Cortex of kidney (tissue), 1 donor: ENCODE measurements around the gene ZFC3H1.
"Not testable (repeated sequence)": the region's sequence is repeated elsewhere in the genome, so short reads cannot be mapped to it uniquely, and the experiment has no call there.

Experiments used
- DNase-seq: peaks from one replicate; lab custom pipeline; 2025; lab: John Stamatoyannopoulos, UW

The ZFC3H1 gene, protein sequence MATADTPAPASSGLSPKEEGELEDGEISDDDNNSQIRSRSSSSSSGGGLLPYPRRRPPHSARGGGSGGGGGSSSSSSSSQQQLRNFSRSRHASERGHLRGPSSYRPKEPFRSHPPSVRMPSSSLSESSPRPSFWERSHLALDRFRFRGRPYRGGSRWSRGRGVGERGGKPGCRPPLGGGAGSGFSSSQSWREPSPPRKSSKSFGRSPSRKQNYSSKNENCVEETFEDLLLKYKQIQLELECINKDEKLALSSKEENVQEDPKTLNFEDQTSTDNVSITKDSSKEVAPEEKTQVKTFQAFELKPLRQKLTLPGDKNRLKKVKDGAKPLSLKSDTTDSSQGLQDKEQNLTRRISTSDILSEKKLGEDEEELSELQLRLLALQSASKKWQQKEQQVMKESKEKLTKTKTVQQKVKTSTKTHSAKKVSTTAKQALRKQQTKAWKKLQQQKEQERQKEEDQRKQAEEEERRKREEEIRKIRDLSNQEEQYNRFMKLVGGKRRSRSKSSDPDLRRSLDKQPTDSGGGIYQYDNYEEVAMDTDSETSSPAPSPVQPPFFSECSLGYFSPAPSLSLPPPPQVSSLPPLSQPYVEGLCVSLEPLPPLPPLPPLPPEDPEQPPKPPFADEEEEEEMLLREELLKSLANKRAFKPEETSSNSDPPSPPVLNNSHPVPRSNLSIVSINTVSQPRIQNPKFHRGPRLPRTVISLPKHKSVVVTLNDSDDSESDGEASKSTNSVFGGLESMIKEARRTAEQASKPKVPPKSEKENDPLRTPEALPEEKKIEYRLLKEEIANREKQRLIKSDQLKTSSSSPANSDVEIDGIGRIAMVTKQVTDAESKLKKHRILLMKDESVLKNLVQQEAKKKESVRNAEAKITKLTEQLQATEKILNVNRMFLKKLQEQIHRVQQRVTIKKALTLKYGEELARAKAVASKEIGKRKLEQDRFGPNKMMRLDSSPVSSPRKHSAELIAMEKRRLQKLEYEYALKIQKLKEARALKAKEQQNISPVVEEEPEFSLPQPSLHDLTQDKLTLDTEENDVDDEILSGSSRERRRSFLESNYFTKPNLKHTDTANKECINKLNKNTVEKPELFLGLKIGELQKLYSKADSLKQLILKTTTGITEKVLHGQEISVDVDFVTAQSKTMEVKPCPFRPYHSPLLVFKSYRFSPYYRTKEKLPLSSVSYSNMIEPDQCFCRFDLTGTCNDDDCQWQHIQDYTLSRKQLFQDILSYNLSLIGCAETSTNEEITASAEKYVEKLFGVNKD (N-terminal part only)

DNA sequence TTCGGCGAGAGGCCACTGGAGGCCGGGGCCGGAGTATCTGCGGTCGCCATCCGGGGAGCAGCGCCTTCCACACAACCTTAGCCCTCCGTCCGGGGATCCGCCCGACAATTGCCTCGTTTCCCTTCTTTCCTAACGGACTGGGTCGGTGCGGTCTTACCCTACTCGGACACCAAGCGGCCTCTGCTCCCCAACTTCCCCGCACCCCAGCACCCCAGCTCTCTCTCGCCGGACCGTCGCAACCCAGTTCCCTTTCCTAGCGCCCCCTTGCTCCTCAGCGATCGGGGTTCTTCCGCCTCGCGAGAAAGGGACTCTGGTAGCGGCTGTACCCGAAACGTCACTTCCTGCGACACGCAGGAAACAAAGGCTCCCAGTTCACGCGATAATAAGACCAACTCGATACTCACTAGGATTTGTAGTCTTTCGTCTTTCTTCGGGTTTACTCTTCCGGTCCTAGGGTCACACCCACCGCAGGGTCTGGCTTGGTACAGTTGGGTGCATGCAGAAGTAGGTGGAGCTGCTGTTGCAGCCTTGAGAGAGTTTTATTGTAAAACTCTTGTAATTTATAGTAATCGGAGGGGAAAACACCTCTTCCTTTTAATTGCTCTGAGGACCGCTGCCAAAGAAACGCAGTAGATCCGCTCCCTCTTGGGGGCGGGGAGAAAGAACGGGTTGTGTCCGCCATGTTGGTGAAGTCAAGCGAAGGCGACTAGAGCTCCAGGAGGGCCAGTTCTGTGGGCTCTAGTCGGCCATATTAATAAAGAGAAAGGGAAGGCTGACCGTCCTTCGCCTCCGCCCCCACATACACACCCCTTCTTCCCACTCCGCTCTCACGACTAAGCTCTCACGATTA is at the start of gene ZFC3H1, which contains the start of gene THAP2:
TSS of gene ZFC3H1 (minus strand) at position 288 of the 850 bp plus-strand sequence. CDS start at position 50, 238 bp downstream.
TSS of gene THAP2 (plus strand) at position 741 of the 850 bp plus-strand sequence. CDS start 209 bp downstream, outside the sequence.
- DNase-seq, result no peak

DNA sequence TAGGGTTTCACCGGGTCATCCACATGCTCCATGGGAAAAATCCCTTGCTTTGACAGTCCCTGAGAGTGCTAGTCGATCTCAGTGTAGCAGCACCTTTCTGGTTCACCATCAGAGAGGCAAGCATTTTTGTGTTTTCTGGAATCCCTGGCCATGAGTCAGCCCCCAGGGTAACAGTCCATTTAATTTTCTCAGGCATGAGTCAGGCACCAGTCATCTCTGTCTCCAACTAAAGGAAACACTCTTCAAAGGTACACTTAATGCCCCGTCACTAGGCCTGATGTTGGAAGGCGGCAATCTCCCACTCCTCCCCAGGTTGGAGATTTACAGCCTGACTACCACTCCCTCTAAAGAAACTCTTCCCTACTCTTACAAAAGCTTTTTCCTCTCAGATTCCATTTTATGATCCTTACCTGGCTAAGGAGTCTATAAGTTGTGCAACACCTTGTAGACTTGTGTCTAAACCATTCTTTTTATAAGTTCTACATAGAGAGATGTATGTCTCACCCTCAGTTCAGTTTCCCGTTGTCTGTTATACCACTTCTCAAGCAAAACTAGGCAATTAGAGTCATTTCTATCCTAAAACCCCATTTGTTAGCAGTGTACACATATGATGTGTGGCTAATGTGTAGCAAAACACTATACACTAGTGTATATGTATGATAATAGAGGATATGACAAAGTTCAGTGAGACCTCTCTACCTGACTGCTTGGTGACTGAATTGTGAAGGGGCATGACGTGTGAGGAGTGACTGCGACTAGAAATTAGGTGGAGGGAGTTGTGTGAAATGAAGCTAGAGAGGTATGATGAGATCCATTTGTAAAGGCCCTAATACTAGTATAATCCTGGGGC is 46.9 kb upstream of the ZFC3H1 start:
- no peak for DNase-seq

DNA sequence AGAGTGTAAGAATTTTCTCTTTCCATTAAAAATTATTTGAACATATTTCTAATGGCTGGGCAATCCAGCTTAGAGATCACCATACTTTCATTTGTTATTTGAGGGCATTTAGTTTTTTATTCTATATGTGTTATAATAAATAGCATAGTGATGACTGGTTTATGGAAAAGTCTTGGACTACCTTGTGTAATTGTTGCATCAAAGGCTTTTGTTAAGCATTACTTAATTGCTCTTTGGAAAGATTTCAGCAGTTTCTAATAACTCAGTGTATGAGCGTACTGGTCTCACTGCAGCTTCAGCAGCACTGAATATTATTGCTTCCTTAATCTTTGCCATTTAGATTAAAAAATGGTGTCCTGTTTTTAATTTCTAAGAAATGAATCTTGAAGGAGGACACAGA is 45.0 kb upstream of the ZFC3H1 start:
- no peak for DNase-seq

DNA sequence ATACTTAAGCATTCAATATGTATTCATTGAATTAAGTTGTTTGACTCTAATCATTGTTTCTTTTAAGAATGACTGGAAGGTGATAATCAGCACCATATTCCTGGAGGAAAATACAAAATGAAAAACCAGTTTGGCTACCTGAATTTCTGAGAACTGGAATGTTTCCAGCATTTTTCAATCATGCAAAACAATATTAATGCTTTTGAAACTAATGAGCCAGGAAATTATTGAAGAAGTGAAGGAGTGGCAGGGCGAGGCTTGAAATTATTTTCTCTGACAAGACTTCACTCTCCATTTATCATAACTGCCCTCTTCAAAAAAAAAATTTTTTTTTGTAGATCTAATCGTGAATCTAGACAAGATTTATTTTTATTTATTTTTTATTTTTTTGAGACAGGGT is 41.3 kb upstream of the ZFC3H1 start:
- no peak for DNase-seq

DNA sequence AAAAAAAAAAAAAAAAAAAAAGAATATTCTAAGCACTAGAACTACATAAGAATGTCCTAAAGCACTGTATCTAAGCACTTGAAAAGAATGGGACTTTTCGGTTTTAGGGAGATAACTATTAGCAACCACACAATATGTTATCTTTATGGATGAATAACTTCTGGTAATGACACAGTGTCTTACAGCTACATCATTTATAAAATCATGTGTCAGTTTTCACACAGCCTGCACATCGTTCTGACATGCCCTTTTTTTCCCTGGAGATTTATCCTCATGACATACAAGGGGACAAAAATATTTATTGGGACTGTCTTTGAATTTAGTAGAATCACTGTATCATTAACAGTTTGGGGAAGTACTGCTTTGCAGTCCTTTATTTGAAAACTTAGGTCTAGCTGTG is 39.6 kb upstream of the ZFC3H1 start:
- no peak for DNase-seq

DNA sequence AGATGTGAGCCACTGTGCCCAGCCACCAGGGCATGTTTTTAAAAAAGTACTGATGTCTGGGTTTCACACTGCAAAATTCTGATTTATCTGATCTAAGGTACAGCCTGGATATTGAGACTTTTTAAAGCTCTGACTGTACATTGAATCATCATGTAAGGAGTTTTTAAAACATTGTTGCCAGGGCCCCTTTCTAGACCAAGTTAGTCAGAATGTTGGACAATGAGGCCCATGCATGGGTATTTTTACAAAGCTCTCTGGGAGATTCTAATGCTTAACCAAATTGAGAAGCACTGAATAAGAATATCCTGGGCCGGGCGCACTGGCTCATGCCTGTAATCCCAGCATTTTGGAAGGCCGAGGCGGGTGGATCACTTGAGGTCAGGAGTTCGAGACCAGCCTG is 38.9 kb upstream of the ZFC3H1 start:
- no peak for DNase-seq

DNA sequence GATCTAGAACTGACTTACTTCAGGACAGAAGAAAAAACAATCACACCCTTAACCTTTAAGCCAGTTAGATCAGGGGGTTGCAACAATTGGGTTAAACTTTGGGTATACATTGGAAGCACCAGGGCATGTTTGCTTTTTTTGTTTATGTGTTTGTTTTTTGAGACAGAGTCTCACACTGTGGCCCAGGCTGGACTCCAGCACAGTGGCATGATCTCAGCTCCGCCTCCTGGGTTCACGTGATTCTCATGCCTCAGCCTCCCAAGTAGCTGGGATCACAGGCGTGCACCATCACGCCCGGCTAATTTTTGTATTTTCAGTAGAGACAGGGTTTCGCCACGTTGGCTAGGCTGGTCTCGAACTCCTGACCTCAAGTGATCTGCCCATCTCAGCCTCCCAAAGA is 38.5 kb upstream of the ZFC3H1 start:
- not testable (repeated sequence) for DNase-seq

DNA sequence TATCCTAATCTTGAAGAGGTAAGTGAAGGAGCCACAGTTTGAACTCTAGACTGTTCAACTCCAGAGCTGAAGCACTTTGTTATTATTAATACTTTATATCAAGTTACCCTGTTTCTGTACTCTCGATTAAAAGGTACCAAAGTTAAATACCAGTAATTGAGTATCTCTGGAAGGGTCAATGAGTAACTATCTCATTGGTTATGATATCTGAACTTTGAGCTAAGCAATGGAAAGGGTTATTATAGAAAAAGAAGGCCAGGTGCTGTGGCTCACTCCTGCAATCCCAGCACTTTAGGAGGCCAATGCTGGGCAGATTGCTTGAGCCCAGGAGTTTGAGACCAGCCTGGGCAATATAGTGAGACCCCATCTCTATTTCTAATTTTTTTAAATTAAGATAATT is 32.1 kb upstream of the ZFC3H1 start:
- DNase-seq, result no peak

DNA sequence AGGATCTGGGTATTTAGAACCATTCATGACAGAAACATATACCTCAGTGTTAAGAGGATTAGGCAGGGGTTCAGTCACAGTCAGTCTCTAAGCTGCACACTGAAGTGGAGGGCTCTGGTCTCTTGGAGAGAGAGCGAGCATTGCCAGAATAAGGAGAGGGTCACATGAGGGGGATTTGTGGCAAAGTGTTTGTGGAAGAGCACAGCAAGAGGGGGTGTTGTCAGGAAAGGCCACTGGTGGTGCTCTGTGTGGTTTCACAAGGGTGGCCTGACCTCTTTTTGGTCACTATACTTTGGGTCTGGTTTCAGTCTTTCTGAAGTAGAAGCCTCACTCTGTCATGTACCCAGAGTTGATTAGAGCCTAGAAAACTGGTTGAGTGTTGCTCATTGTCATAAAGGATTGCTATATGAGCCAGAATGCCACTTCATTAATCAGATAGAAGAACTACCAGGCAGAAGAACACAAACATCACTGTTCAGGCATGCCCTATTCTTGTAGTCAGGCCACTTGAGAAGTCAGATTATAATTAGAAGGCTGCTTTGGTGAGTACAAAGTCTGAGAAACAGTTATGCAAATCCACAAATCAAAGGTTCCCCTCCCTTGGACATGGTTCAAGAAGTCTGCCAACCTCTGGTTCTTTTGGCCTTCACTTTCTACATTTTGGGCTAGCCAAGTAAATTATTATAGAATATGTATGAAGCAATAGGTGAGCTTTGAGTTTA is 30.6 kb upstream of the ZFC3H1 start:
- no peak for DNase-seq

DNA sequence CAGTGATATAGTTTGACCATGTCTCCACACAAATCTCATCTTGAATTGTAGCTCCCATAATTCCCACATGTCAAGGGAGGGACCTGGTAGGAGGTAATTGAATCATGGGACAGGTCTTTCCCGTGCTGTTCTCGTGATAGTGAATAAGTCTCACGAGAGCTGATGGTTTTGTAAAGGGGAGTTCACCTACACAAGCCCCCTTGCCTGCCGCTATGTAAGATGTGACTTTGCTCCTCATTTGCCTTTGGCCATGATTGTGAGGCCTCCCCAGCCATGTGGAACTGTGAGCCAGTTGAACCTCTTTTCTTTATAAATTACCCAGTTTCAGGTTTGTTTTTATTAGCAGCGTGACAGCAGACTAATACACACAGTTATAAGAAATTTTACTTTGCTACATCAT is 30.0 kb upstream of the ZFC3H1 start:
- not testable (repeated sequence) for DNase-seq

DNA sequence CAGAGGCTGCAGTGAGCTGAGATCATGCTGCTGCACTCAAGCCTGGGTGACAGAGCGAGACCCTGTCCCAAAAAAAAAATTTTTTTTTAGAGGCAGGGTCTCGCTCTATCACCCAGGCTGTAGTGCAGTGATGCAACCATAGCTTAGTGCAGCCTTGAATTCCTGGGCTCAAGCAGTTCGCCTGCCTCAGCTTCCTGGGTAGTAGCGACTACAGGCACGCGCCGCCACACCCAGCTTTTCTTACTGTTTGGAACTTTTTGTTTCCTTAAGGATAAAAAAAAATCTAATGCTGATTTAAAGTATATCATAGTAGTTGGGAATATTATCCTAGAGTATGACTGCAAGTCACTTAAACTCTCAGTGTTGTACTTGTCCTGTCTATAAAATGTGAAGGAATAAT is 29.5 kb upstream of the ZFC3H1 start:
- no peak for DNase-seq

DNA sequence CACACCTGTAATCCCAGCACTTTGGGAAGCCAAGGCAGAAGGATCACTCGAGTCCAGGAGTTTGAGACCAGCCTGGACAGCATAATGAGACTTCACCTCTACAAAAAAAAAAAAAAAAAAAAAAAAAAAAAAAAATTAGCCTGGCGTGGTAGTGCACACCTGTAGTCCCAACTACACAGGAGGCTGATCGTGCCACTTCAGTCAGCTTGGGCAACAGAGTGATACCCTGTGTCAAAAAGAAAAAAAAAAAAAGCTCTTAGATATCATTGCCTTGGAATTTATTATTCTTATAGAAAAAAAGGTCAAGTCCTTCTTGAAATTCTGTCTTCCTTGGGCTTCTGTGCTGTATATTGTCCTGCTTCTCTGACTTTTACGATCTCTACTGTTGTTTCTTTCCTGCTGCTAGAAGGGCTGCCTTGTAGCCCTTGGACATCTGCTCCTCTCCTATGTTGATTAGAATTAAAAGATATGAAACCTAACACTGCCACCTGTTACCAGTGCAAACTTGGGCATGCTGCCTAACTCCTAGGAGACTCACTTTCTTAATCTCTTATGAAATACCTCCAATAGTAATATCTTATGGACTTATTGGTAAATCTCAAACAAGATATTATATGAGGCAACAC is 28.0 kb upstream of the ZFC3H1 start:
- DNase-seq, result no peak

DNA sequence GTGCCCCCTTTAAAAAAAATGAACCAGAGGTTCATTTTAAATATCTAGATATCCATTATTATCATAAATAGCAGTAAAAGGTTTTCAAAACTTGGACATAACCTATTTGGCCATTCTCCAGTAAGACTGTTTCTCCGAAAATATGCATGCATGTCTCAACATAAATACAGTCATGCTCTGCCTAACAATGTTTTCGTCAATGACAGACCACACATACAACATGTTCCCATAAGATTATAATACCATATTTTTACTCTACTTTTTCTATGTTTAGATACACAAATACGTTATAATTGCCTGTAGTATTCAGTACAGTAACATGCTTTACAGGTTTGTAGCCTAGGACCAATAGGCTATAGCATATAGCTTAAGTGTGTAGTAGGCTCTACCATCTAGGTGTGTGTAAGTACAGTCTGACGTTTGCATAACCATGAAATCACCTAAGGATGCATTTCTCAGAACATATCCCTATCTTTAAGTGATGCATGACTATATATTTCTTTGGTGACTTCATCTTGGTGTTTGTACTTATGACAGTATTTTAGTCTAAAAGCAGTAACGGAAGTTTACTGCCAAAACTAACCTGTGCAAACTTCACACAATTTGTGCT is 25.4 kb upstream of the ZFC3H1 start:
- no peak for DNase-seq

DNA sequence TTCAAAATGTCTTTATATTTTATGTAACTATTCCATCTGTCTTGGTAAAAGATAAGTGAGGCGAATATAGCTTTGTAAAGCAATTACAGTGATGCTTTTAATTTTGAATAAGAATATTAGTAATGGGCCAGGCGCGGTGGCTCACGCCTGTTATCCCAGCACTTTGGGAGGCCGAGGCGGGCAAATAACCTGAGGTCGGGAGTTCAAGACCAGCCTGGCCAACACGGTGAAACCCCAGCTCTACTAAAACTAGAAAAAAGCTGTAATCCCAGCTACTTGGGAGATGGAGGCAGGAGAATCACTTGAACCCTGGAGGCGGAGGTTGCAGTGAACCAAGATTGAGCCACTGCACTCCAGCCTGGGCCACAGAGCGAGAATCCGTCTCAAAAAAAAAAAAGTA is 23.5 kb upstream of the ZFC3H1 start:
- DNase-seq, result not testable (repeated sequence)

DNA sequence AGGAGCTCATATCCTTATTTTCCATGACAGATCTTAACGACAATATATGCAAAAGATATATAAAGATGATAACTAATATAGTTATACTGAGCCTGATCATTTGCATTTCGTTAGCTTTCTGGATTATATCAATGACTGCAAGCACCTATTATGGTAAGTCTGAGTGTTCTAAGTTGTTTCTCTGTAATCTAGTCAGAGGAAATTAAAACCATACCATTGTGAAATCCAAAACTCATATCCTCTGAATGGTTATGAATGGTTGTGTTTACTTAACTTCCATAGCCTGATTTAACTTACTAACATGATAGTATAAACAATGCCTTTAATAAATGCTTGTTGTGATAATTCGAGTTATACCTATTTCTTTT is 23.0 kb upstream of the ZFC3H1 start:
- no peak for DNase-seq

DNA sequence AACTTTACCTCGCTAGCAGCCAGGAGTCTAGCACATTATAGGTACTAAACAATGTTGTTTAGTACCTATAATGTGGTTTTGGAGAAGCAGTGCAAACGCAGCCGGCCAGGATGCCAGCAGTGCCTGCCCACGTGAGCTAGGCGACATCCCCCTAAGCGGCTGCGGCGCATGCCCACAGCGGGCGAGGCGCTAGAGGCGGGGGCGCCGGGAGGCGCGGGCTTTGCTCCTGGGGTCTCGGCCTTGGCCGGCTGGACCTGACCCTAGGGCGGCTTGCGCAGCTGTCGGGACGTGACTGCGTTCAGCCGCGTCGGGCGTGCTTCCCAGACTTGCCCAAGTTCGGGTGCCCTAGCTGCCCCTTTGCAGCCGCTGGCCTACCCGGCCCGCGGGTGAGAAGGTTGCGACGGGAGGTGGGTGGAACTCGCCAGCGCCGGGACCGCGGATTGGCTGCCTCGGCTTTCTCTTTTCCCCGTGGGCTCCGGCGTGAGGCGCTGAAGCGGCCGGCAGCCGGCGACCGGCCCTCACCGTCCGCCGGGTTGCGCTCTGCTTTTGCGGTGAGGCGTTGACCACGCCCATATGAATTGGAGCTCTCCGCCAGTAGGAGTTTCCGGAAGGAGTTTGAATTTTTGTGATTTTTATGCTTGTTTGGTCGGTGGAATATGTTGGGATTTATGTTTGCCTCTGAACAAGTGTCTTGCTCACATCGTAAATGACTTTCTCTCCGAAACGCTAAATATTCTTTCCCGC is 22.4 kb upstream of the ZFC3H1 start, which contains the start of gene TMEM19:
TSS of gene TMEM19 (plus strand) at position 169 of the 744 bp plus-strand sequence. CDS start 599 bp downstream, outside the sequence.
- peak; percentile 34 for DNase-seq

DNA sequence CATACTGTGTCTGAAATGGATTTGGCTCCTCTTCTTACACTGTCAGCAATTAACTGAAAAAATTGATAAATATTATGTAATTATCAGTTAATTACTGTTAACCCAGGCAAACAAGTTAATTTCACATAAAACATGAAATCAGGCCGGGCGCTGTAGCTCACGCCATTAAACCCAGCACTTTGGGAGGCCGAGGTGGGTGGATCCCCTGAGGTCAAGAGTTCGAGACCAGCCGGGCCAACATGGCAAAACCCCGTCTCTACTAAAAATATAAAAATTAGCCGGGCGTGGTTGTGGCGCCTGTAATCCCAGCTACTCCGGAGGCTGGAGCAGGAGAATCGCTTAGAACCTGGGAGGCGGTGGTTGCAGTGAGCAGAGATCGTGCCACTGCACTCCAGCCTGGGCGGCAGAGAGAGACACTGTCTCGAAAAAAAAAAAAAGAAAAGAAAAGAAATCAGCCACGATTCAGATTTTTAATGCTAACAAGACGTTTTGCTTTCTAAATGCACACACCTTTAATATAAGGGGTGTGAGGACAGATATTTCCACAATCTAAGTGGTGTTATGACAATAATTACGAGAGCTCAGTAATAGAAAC is 21.8 kb upstream of the ZFC3H1 start:
- no peak for DNase-seq
